Breast epithelium (tissue), 4 donors: ENCODE data around the gene FNDC11. TPM values are rescaled to one million over a fixed set of nuclear protein-coding genes. Genes with fewer than 3 reads are reported as not detected.

ENCODE experiments used
- DNase-seq, 2 donors: peaks; one replicate each; pipeline ENCODE4 v3.0.0-alpha.2; 2019; ENCODE audit warnings: low spot score in 2 of 2
- H3K27ac ChIP-seq, 2 donors: fragments of 200-600 bp; sonication (generic) in 1 of 2; one replicate each; pipeline ENCODE4 v1.5.1; 2016 to 2019; ENCODE audit warnings: mild to moderate bottlenecking in 1 of 2
- H3K27me3 ChIP-seq, 2 donors: fragments of 200-600 bp; sonication (generic) in 1 of 2; one replicate each; pipeline versions ENCODE4 v1.5.1 to v1.6.0; 2017 to 2019; ENCODE audit warnings: control low read depth in 1 of 2, mild to moderate bottlenecking in 1 of 2
- H3K36me3 ChIP-seq: fragments of 200-600 bp; one replicate; pipeline ENCODE4 v1.5.1; 2019
- H3K4me1 ChIP-seq, 2 donors: fragments of 200-600 bp; sonication (generic); one replicate each; pipeline ENCODE4 v1.5.1; 2016 to 2019; ENCODE audit warnings: control low read depth in 1 of 2
- H3K4me3 ChIP-seq, 3 donors: fragments of 200-600 bp; sonication (generic); 1 replicate in 2 of 3; 2 replicates in 1 of 3; pipeline ENCODE4 v1.5.1; 2016 to 2019; ENCODE audit warnings: mild to moderate bottlenecking in 3 of 3, moderate library complexity in 2 of 3
- H3K9me3 ChIP-seq, 2 donors: fragments of 200-600 bp; sonication (generic) in 1 of 2; one replicate each; pipeline ENCODE4 v1.5.1; 2016 to 2019; ENCODE audit warnings: control low read depth in 1 of 2
- POLR2A ChIP-seq: fragments of 450-650 bp; IDR thresholded peaks from one replicate; pipeline ENCODE4 v1.6.1; 2016; ENCODE audit warnings: antibody characterized with exemption, mild to moderate bottlenecking, moderate library complexity
- POLR2AphosphoS5 ChIP-seq, 3 donors: sonication (generic); formaldehyde crosslinking; IDR thresholded peaks; one replicate each; pipeline ENCODE4 v1.6.1; 2017; ENCODE audit warnings: antibody characterized with exemption in 3 of 3
- intact Hi-C: fragments of 100-400 bp; cut with DNase I; formaldehyde crosslinking; loops from one replicate; pipeline ENCODE4 v1.15.1; 2023; ENCODE audit warnings: low total_unique reads
- total RNA-seq, 3 donors: library from RNA; depleted of rRNA; stranded (reverse); fragments of >200 nt; gene quantifications; one replicate each; pipeline ENCODE4 v1.1.0, GENCODE V29; 2016
- TF ChIP-seq, protein P1 (sequence below), 3 donors: fragments of 450-650 bp; IDR thresholded peaks; one replicate each; pipeline ENCODE4 v1.5.1; 2016 to 2017; ENCODE audit warnings: antibody characterized with exemption in 3 of 3, mild to moderate bottlenecking in 3 of 3, moderate library complexity in 3 of 3

Gene FNDC11
- total RNA-seq, 3 donors from 2014 or later: 0.29 to 0.33 (median 0.32) TPM

DNA sequence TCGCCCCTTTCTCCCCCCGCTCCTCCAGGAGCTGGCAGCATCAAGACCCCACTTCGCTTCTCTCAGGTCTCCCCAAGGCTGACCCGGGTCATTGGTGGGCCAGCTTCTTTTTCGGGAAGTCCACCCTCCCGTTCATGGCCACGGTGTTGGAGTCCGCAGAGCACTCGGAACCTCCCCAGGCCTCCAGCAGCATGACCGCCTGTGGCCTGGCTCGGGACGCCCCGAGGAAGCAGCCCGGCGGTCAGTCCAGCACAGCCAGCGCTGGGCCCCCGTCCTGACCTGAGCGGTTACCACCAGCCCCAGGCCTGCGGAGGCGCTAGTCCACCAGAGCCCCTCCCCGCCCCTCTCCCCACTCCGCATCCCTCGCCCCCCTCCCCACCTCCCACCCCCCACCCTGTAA lies 32.4 kb upstream of the FNDC11 start:
- intact Hi-C loops: no loop called here

DNA sequence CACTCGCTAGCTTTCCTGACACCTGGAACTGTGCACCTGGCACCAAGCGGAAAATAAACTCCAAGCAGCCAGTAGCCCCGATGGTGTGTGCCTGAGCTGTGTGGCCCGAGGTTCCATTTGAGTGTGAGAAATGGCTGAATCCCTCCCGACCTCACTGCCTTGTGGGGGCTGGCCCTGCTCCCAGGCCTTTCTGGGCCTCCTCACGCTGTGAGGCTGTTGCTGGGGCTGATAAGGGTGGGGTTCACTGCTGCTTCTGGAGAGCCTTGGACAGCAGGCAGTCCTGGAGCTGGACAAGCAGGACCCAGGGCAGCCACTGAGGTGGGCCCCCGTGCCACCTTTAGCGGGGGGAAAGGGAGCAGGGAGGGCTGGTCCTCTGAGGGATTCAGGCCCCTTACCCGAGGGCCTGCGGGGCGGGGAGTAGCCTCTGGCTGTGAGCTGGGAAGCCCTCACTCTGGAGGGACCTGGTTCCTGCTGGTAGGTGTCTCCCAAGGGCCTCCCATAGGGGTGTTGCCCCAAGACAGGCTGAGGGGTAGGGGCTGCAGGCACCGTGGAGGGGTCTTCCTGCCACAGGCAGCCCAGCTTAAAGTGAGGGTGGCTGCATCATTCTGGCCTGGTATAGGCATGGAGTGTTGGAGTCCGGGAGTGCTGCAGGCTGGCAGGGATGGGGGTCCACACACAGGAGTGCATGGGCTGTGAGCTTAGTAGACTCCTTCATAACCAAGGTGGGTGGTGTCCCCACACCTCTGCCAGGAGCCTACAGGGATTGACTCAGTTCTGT lies 31.7 kb upstream of the FNDC11 start:
- Histone ChIP-seq H3K27ac (peak overlapping the region; percentile 21 to 99), H3K27me3 (no peaks in the 10 kb centered on the region), H3K4me3 (peak overlapping the region in 2 of 3 donors; percentile 90 to 95), H3K4me1 (peaks cover 0 to 15% of the 10 kb centered on the region in 2 donors), H3K36me3 (no peaks in the 10 kb centered on the region), H3K9me3 (peaks cover 0 to 9% of the 10 kb centered on the region in 2 donors)
- TF ChIP-seq, protein P1, sequence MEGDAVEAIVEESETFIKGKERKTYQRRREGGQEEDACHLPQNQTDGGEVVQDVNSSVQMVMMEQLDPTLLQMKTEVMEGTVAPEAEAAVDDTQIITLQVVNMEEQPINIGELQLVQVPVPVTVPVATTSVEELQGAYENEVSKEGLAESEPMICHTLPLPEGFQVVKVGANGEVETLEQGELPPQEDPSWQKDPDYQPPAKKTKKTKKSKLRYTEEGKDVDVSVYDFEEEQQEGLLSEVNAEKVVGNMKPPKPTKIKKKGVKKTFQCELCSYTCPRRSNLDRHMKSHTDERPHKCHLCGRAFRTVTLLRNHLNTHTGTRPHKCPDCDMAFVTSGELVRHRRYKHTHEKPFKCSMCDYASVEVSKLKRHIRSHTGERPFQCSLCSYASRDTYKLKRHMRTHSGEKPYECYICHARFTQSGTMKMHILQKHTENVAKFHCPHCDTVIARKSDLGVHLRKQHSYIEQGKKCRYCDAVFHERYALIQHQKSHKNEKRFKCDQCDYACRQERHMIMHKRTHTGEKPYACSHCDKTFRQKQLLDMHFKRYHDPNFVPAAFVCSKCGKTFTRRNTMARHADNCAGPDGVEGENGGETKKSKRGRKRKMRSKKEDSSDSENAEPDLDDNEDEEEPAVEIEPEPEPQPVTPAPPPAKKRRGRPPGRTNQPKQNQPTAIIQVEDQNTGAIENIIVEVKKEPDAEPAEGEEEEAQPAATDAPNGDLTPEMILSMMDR (IDR thresholded peaks at IDR 0.05): no peak
- no peak for TF ChIP-seq POLR2AphosphoS5 (IDR thresholded peaks at IDR 0.05)
- DNase-seq: no peak
- intact Hi-C loops: no loop called here

More for the DNA sequence above, 32.4 kb upstream of the FNDC11 start:
- Histone ChIP-seq H3K9me3 (peaks cover 0 to 9% of the 10 kb centered on the region in 2 donors), H3K27ac (peak overlapping the region; percentile 99), H3K4me3 (peak overlapping the region; percentile 85 to 95 (median 90)), H3K4me1 (peaks cover 0 to 15% of the 10 kb centered on the region in 2 donors), H3K36me3 (no peaks in the 10 kb centered on the region), H3K27me3 (no peaks in the 10 kb centered on the region)
- TF ChIP-seq POLR2A (no peak), POLR2AphosphoS5 (IDR thresholded peaks at IDR 0.05) (no peak)
- TF ChIP-seq, protein P1 (IDR thresholded peaks at IDR 0.05): no peak
- DNase-seq: no peak

DNA sequence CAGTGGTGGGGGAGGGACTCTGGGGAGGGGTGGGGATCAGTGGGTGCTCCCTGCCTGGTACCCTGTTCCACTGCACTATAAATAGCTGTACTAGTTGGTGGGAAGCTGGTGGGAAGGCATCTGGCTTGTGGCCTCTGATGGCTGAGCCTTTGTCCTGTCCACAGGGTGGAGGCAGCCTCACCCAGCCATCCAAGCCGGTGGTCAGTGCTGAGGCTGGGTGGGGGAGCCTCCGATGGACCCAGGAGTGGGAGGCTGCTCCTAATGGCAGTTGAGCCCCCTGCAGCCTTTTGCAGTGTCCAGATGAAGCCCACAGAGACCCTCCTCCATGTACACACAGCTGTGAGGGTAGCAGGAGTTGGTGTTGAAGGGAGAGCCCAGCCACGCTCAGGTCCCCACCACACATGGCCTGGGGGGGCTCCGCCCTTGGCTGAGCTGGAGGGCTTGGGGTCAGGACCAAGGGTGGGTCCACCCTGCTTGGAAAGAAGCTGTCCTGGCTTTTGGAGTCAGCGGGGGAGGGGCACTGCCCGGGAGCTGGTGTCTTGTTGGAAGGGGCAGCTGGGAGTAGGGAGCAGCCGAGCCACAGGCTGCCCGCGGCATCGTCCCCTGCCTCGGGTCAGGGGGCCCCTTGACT lies 30.9 kb upstream of the FNDC11 start:
- DNase-seq: no peak
- Histone ChIP-seq H3K27ac (no peak overlapping the region), H3K9me3 (peaks cover 0 to 9% of the 10 kb centered on the region in 2 donors), H3K36me3 (no peaks in the 10 kb centered on the region), H3K4me1 (peaks cover 0 to 15% of the 10 kb centered on the region in 2 donors), H3K27me3 (no peaks in the 10 kb centered on the region), H3K4me3 (peak overlapping the region in 1 of 3 donors; percentile 95)
- intact Hi-C loops: no loop called here
- TF ChIP-seq POLR2AphosphoS5 (IDR thresholded peaks at IDR 0.05) (no peak), POLR2A (no peak)
- TF ChIP-seq, protein P1 (IDR thresholded peaks at IDR 0.05): no peak

GRCh38 chr20:63525185-63525584 lies 28.8 kb upstream of the FNDC11 start:
- intact Hi-C loops: no loop called here
- Histone ChIP-seq H3K9me3 (peaks cover 0 to 9% of the 10 kb centered on the region in 2 donors), H3K4me3 (no peak overlapping the region), H3K36me3 (no peaks in the 10 kb centered on the region), H3K27me3 (no peaks in the 10 kb centered on the region), H3K4me1 (peaks cover 0 to 15% of the 10 kb centered on the region in 2 donors), H3K27ac (no peak overlapping the region)
- no peak for TF ChIP-seq POLR2AphosphoS5 (IDR thresholded peaks at IDR 0.05)
- TF ChIP-seq, protein P1 (IDR thresholded peaks at IDR 0.05): no peak
- TF ChIP-seq POLR2A: no peak
- DNase-seq: no peak

- no peak for TF ChIP-seq POLR2AphosphoS5 (IDR thresholded peaks at IDR 0.05)
- TF ChIP-seq, protein P1 (IDR thresholded peaks at IDR 0.05): no peak
- TF ChIP-seq POLR2A: no peak
- intact Hi-C loops: no loop called here
- peaks cover 0 to 9% of the 10 kb centered on the region in 2 donors for H3K9me3 ChIP-seq
Observed at GRCh38 chr20:63525971-63526370, 28.0 kb upstream of the FNDC11 start.

More at GRCh38 chr20:63525971-63526370, 28.0 kb upstream of the FNDC11 start:
- Histone ChIP-seq H3K4me3 (no peak overlapping the region), H3K27me3 (peaks cover 0 to 4% of the 10 kb centered on the region in 2 donors), H3K27ac (no peak overlapping the region), H3K36me3 (no peaks in the 10 kb centered on the region), H3K4me1 (peaks cover 0 to 15% of the 10 kb centered on the region in 2 donors)
- no peak for DNase-seq
